Stimulated activated CD4-positive, alpha-beta T cell treated with anti-CD3 and anti-CD28 coated beads, TNF-alpha, amount 100 ng/mL, for 48 hours (primary cell): ENCODE data around the gene SNCG.
"Not testable (repeated sequence)": the region's sequence is repeated elsewhere in the genome, so short reads cannot be mapped to it uniquely, and the experiment has no call there.

Experiments
- DNase-seq, 3 donors: peaks; one replicate each; pipeline ENCODE4 v3.0.0-alpha.2; 2020; ENCODE audit warnings: low read depth in 3 of 3

Gene SNCG

DNA sequence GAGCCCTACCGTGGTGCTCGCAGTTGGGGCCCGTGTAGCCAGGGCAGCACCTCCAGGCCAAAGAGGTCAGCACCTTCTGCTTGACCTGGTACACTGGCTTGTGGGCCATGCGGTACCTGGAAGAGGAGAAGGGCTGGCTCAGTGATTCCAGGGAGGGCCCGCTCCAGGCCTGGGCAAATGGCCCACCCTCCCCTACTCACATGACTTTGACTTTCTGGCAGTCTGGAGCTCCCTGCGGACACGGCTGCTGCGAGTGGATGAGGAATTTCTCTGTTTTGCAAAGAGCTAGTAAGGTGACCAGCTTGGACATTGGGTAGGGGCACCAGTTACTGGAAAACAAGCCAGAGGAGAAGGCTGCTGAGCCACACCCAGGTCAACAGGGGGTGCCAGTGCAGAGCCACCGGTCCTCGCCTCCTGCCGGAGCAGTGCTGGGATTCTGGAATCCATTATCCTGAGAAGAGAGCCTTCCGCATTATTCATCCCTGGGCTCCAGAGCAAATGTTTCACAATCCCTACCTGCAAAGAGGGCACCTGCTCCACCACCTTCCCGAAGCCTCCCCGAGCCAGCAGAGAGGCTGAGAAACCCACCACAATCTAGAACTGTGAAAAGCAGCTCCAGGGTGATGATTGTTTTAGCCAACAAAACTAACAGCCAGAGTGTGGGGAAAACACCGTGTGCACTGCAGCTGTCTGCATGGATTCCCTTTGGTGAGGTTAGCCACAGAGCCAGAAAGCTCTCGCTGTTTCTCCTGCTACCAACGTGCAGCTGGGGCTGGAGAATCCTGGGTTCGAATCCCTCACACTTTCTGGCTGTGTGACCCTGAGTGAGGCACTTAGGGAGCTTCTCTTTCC lies 12.8 kb upstream of the SNCG start:
- DNase-seq, result no peak

- no peak for DNase-seq
These were observed 11.9 kb upstream of the SNCG start for GRCh38 chr10:86946213-86947155.

DNA sequence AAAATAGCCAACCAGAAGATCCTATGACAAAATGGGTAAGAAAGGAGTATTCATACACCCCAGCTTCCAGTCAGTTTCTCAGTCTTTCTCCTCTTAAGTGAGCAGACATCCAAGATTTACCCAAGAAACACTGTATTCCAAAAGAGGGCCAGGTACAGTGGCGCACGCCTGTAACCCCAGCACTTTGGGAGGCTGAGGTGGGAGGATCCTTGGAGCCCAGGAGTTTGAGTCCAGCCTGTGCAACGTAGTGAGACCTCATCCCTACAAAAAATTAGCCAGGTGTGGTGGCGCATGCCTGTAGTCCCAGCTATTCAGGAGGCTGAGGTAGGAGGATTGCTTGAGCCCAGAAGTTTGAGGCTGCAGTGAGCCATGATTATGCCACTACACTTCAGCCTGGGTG lies 10.6 kb upstream of the SNCG start:
- not testable (repeated sequence) for DNase-seq

- DNase-seq, result no peak
These were observed 8.1 kb upstream of the SNCG start for GRCh38 chr10:86950349-86950748.

DNA sequence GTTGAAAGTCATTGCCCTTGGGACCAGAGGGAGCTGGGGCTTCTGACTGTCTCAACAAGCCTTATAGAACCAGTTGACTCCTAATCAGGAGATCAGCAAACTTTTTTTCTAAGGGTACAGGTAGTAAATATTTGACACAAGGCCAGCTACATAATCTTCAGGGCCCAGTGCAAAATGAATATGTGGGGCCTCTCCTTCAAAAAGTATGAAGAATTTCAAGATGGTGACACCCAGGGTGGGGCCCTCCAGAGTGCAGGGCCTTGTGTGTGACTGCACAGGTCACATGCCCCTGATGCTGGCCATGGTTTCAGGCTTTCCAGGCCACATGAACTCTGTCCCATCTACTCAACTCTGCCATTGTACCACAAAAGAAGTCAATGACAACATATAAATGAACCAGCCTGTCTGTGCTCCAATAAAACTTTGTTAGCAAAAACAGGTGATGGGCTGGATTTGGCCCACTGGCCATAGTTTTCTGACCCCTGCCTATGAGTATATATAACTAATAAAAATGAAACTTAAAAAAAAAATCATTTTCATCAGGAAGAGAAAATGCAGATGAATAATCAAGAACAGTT lies 7.1 kb upstream of the SNCG start:
- no peak for DNase-seq

GRCh38 chr10:86952106-86952505 lies 6.3 kb upstream of the SNCG start:
- no peak for DNase-seq

DNA sequence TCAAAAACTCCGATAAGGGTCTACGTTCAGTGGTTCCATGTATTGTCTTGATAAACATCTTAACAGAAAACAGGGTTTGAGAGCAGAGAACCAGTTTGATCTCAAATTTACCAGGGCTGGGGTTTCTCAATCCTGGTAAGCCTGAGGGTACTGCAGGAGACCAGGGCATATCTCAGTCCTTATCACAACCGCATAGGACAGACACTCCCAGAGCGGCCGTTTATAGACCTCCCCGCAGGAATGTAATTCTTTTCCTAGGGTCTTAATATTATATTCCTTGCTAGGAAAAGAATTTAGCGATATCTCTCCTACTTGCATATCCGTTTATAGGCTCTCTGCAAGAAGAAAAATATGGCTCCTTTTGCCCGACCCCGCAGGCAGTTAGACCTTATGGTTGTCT lies 5.7 kb upstream of the SNCG start:
- not testable (repeated sequence) for DNase-seq

GRCh38 chr10:86953747-86954680 lies 4.4 kb upstream of the SNCG start:
- no peak for DNase-seq

DNA sequence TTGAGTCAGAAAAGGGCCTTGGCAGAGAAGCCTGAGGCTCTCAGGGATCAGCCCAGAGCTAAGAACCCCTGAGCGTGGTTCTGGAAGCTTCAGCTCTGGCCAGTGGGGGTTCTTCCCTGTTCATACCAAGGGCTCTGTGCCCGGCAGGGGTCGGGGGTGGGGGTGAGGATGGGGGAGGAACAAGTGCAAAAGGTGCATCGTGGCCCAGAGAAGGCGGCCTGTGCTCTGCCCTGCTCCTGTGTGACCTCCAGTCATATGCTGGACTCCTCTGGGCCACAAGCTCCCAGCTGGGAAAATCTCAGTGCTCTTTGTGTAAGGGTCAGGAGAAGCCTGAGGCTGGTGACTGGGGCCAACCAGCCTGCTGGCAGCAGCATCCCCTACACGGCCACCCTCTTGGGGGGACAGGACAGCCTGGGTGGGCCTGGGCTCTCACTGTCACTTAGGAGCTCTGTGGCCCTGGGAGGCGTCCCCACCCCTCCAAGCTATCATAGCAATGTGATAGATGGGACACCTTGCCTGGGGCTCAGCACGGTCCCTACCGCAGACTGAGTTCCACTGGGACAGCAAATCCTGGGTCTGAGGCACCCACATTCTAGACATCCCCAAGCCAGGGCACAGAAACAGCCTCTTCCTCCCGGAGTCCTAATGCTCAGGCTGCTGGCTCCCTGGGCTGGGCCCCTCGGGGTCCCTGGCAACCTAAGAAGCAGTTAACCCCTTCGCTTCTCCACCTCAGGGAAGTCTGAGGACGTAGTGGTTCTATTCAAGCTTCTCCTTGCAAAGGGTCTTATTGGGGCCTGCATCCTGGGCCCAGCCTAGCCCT lies 3.5 kb upstream of the SNCG start:
- no peak for DNase-seq

DNA sequence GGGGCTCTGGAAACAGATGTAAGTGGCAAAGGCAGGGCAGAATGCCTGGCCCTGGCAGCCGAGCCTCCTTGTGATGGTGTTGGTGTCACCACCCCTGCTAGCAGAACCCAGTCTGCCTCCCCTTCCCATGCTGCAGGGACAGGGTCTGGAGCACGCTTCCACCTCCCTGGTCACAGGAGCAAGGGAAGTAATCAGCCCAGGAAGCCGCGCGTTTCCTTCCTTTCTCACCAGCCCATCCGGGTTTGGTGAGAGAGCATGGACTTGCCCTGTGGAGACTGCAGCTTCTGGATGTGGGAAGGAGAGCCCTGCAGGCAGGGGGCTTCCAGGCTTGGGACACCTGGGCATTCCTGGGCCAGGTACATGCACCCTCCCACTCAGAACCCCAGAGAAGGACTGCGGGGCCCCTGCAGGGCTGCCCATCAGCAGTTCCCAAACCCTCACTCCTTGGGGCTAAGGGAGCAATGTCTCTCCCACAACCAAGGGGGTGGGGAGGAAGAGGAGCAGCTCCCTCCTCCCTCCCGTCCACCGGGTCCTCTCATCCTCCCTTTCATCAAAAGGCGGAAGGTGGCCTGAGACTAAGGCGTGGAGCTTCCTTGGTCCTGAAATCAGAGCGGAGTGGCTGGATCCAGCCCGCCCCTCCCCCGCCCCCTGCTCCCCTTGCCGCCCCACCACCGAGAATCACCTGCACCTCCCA lies 2.8 kb upstream of the SNCG start:
- no peak for DNase-seq

DNA sequence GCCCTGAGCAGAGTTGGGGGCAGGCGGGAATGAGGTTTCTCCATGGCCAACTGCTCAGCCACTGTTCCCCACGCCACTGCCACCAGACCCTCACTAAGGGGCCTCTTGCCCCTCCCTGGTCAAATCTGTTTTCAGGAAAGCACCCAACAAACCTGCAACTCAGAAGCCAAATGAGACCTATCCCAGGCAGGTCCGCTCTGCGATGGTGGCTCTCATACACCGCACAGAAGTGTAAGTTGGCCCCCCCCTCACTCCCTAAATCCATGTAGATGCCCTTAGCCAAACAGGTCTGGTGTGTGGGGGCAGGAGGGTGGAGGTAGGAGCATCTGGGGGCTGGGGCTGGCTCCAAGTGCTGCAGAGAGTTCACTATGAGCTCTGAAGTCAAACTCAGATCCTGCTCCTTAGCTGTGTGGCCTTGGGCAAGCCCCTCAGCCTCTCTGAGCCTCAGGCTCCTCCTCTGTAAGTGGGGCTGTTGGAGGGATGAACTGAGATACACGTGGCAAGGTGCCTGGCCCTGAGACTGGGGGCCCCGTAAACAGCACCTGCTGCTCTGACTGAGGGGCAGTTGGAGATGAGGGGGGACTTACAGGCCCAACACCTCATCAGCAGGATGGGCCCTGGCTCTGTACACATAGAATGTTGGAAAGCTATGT lies 2.1 kb upstream of the SNCG start:
- no peak for DNase-seq

DNA sequence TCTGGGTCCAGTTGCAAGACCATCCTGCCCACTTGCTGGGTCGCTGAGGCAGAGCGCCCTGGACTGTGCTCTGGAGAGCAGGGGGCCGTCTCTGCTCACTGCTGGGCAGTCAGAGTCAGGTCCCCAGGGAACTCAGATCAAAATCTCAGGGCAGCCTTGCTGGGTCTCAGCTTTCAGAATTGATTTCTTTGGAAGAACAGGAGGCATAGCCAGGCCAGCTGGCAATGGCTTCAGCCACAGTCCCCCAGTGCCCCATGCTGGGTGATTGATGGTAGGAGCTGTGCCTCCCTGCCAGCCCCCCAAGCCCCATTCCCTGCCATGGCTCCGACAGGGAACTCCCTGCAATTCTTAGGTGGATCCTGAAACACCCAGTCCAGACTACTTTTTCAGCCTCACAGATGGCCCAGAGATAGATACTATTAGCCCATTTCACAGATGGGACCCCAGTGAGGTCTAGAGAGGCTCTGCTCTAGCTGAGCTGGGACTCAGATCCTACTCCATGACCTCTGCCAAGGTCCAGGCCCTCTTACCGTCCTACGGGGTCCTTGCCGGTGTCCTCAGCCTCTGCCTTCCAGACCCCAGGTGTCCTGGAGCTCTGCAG lies 1.5 kb upstream of the SNCG start:
- no peak for DNase-seq

- no peak for DNase-seq
These were observed 806 bp upstream of the SNCG start, which contains the start of gene MMRN2 for GRCh38 chr10:86957471-86958115. MMRN2 (minus strand) TSS chr10:86957615; CDS start chr10:86957541, 74 bp downstream.

DNA sequence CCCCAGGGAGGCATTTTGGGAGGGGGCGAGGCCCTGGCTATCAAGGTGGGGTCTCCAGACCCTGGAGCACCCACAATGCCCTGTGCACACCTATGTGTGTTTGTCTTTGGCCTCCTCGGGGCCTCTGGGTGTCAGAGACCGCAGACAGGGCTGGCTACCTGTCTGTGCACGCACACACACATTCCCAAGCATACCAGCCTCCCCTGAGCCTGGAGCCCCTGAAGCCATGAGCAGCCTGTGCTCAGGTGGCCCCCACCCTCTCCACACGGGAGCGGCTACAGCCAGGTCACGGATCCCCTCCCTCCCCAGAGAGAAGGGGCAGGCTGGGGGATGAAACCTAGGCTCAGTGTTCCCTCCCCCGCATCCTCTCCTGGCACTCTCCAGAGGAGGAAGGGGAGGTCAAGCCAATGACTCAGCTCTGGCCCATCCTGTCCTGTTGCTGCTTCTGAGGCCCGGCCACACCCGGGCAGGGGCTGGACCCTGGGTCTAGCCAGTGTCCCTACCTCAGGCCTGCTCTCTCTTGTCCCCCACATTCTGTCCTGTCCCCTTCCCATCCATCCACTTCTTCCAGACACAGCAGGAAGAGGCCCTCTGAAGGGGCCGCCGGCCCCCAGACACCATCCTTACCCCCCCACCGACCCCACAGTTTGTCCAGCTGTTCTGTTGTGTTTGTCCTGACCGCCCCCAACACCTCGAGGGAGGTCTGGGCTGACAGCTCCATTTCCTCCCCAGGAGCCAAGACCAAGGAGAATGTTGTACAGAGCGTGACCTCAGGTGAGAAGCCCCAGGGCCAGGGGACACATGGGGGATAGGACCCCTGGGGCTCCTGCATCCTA lies 720 bp downstream of the SNCG start:
- no peak for DNase-seq

- no peak for DNase-seq
These were observed 1.3 kb downstream of the SNCG start for GRCh38 chr10:86959737-86960002.

- DNase-seq, result peak in 1 of 3 donors; percentile 26
These were observed 1.8 kb downstream of the SNCG start for GRCh38 chr10:86960003-86960862.
